GM08714 (cell line): Measurements from ENCODE around the gene FRMD3.
"Not testable (repeated sequence)": the region's sequence is repeated elsewhere in the genome, so short reads cannot be mapped to it uniquely, and the experiment has no call there.

Source experiments
- H3K4me3 ChIP-seq: fragments of 200-500 bp; sonication (Bioruptor generic); 2 replicates; pipeline ENCODE4 v1.5.1; 2014; ENCODE audit warnings: mild to moderate bottlenecking, low read length, inconsistent platforms
- ZNF274 ChIP-seq: IDR thresholded peaks from 2 replicates; pipeline ENCODE4 v1.6.1; 2012; ENCODE audit warnings: mild to moderate bottlenecking, low read depth, low read length

FRMD3 gene

DNA sequence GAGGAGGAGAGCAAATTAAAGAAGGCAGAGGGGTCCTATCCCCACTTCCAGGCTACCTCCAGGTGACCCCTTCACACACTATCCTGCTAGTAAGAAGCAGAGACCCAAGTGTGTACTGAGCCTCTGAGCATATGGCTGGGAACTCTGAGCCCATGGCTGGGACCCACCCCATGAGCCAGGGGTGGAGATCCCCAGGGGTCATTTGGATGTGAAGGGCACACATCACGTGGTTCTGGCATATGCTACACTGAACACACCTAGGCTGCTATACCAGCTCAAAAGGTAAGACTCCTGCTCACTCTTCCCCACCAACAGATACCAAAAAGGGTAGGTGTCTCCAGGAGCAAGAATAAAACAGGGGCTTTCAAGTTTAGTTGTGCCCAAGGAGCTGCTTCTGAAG is 149.9 kb downstream of the FRMD3 start:
- no peak overlapping the region for H3K4me3 ChIP-seq

DNA sequence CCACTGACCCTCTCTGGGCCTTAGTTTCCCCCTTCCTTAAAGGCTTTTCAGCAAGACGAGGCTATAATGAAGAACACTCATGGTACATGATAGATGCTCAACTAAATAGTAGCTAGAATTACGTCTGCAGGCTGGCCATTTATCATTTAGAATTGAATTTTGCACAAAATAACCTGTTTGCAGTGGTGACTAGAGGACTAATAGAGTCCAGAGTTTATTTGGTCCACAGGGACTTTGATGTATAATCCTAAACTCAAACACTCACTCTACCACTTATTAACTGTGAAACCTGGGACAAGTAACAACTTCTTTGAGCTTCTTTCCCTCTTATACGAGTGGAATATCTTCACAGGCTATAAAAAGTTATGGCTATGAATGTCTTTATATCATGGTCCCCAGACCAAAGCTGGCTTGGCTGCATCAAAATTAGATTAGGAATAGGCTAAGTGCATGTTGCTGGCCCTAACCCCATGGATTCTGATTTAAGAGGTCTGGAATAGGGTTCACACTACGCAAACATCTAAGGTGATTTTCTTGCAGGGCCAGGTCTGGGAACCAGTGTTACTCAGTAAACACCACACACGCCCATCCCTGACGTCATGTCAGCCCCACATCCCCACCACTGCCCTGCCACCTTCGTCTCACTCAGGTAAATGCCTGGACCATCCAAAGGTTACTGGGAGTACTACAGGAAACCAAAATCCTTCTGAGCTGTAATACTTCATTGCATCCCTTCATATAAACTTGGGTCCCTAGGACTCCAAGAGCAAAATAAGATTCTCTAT is 150.6 kb downstream of the FRMD3 start:
- no peak overlapping the region for H3K4me3 ChIP-seq
- TF ChIP-seq ZNF274: no peak

More for the DNA sequence above, 149.9 kb downstream of the FRMD3 start:
- TF ChIP-seq ZNF274: no peak

DNA sequence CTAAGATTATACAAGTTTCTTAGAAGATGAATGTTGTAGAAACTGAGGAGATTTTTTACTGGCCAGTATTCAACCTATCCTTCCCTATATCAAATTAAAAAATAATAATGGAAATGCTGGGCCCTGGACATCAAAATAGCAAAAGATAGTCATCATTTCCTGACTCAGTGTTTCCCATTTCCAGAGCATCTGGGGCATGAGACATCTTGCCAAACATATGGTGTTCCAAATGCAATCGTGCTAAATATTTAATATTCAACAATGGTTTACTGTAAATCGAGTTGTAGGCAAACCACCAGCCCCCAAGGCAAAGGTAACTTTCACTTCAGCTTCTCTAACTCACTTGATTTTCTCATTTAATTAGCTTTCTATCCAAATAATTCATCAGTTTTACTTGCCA is 152.9 kb downstream of the FRMD3 start:
- no peak for TF ChIP-seq ZNF274
- no peak overlapping the region for H3K4me3 ChIP-seq

DNA sequence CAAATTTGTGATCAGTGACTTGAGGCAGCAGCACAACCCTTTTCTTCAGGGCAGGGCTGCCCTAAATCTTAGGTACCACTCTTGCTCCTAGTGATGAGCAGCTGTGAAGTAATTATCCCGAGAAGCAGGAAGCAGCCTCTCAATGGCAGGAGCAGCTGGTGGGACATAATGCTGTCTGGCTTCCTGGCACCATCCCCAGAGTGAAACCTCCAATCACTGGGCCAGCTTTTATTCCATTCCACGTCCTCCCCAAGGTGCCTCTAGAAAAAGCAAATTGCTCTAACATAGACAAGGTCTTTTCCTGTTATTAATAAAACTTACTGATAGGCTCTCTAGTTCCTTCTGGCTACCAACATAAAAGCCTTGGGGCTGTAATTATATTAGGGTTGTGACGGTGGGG is 154.0 kb downstream of the FRMD3 start:
- TF ChIP-seq ZNF274: no peak
- no peak overlapping the region for H3K4me3 ChIP-seq

DNA sequence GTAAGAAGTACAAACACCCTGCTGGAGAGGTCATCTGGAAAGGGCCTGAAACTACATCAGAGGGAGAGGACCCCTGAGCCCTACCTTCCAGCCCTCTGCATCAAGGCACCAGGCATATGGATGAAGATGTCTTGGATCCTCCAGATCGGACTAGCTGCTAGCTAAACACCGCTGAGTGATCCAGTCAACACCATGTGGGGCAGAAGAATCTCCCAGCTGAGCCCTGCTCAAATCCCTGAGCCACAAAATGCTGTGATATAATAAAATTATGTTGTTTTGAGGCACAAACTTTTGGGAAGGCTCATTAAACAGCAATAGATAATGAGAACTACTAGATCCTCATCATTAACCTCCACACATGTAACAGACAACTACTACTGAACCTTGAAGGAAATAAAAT is 155.2 kb downstream of the FRMD3 start:
- TF ChIP-seq ZNF274: no peak
- H3K4me3 ChIP-seq: no peak overlapping the region

DNA sequence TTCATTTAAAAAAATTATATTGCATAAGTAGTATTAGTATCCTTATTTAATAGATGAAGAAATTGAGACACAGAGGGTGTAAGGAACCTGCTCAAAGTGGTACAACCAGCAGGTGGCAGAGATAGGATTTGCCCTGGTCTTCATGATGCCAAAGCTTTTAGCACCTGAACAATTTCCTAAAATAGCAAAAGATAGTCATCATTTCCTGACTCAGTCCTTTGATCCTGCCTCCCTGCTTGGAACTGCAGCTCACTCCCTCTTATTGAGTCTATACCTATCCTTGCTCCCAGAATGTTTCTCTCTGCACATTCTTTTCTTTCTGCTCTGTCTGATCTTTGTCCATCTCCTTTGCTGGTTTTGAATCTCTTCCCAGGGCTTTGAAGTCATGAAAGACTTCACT is 155.8 kb downstream of the FRMD3 start:
- H3K4me3 ChIP-seq: no peak overlapping the region
- TF ChIP-seq ZNF274: no peak

DNA sequence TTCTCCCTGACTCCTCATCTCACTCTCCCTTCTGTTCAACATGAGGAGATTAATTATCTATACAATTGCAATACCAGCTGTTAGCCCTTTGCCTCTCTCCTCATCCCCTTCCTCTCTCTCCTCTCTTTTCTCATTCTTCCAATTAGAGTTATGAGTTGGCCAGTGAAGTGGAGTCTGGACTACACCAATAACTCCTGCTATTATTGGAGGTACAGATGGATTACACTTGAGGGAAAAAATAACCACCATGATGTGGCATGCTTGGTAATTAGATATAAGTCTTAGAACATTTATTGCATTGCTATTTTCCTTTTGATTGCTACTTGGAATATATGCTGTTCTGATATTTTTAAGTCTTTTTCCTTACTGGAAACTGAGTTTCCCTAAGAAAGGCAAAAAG is 159.2 kb downstream of the FRMD3 start:
- TF ChIP-seq ZNF274: no peak
- H3K4me3 ChIP-seq: no peak overlapping the region

DNA sequence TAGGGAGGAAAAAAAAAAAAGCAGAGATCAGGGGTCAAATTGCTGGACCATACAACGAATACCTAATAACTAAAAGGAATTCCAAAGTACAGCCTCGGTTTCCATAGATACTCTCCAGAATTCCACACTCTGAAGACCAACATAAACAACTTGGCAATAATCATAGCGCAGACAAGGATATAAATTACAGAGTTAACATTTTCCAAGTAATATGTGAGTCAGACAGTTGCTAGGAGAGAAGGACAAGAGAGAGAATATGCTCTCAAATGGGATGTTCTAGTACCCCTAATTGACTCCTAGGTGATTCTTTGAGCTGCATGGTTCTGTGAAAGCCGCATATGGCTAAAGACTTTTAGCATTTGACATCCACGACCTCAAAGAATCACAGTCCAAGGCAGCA is 165.2 kb downstream of the FRMD3 start:
- no peak overlapping the region for H3K4me3 ChIP-seq
- no peak for TF ChIP-seq ZNF274

DNA sequence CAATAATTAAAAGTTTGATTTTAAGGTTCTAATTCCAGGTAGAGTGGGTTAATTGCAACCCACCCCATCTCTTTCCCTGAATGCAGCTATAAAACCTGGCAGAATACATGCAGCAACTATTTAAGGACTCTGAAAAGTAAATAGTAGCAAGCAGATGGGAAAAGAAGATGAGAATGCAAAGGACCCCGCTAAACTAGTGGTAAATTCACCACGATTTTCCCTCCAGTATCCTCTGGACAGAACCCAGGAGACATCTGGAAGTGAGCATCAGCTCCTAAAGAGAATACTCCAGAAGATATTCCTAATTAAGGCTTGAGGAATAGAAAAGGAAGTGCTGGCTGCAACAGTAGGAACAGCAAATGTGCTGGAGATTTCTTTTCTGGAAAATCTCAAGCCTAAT is 170.9 kb downstream of the FRMD3 start:
- TF ChIP-seq ZNF274: no peak
- no peak overlapping the region for H3K4me3 ChIP-seq

DNA sequence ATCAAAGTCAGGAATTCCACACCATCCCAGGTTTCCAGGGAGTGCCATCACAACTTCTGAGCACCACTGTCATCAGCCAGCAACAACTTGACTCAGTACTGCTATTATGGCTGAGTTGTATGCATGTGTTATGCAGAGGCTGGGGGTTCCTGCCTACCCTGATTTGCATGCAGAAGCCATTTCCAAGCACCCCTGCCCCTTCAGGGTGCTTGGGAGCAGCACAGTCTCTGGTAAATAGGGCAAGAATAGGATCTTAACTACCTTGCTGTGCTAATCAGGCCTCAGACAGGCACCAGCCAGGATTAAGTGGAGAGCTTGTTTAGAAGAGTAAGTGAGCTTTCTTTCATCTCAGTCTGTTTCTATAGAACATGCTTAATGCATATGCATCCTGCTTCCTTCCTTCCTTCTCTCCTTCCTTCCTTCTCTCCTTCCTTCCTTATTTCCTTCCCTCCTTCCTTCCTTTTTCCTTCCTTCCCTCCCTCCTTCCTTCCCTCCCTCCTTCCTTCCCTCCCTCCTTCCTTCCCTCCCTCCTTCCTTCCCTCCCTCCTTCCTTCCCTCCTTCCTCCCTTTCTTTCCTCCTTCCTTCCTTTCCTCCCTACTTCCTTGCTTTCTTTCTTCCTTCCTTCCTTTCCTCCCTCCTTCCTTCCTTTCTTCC is 175.7 kb downstream of the FRMD3 start:
- TF ChIP-seq ZNF274: no peak
- no peak overlapping the region for H3K4me3 ChIP-seq

DNA sequence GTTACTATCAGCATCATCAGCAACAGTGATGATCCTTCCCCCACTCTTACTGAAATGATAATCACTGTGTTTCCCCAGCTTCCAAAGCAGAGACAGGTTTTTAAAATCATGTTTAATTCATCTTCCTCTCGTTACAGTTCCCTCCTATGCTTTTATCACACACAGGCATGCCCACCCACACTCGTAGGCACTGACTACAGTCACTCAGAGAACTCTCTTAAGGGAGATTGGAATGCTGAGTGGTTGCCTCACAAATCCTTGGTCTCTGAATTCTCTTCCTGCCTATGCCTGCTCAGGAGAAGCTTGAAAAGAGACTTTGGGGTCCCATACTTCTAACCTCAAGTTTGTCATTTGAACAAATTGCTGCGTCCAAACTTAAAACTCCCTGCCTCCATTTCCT is 179.2 kb downstream of the FRMD3 start:
- no peak overlapping the region for H3K4me3 ChIP-seq
- TF ChIP-seq ZNF274: no peak

DNA sequence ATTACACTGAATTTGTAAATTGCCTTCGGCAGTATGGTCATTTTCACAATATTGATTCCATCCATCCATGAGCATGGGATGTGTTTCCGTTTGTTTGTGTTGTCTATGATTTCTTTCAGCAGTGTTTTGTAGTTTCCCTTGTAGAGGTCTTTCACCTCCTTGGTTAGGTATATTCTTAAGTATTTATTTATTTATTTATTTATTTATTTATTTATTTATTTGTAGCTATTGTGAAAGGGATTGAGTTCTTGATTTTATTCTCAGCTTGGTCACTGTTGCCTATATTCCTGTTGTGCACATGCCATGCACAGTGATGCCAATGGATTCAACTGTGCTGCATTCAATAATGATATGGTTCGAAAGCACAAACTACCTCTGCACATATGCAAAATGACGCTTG is 179.7 kb downstream of the FRMD3 start:
- H3K4me3 ChIP-seq: not testable (repeated sequence)

DNA sequence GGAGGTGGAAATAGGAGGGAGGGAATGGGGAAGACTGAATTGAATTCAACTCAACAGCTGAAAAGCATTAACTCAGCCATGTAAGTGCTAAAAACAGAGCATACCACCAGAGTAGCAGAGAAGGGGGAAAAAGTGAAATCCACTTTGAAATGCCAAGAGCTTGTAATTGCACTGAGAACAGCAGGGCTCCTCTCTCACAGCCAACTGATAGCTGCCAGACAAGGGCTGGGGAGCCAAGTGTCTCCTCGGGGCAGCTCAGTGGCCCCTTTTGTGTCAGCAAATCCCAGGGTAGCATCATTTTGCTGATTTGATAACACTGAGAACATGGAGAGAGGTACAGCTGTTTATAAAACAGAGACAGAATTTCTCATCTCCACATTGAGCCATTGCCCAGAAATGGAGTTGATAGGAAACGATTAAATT is 182.5 kb downstream of the FRMD3 start:
- H3K4me3 ChIP-seq: no peak overlapping the region
- no peak for TF ChIP-seq ZNF274

DNA sequence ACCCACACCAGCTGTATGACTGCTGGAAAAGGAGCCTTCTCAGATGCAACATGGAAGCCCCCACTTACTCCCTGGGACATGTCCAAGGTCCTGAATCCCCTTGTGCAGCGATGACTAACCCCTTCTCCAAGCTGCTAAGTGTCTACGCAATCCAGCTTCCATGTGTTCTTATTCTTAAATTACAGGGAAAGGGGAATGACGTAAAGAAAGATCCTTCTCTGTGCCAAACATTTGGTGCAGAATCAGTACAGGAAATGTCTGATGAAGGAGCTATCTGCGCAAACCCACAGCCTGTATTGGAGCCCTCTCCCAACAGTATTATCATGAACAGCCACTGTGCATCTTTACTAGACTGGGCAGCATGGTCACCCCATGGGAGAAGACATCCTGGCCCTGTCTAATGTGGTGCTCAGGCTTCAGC is 183.2 kb downstream of the FRMD3 start:
- no peak for TF ChIP-seq ZNF274
- no peak overlapping the region for H3K4me3 ChIP-seq

DNA sequence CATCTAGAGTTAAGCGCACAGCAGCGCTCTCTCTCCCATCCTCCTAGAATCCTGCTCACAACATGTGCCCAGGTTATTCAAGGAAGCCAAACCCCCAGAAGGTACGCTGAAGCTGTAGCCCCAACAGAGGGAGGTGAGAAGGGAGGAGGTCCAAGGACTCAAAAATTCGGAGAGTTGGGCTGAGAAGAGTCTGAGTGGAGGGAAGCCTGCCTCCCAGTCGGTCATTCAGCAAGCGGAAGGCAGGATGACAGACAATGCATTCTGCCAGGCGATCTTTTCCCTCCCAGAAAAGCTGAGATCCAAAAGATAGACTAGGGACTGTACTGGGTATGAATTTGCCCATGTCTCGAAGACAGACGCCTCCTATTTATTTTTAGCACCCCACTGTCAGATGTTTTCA is 189.2 kb downstream of the FRMD3 start:
- no peak overlapping the region for H3K4me3 ChIP-seq
- TF ChIP-seq ZNF274: no peak

DNA sequence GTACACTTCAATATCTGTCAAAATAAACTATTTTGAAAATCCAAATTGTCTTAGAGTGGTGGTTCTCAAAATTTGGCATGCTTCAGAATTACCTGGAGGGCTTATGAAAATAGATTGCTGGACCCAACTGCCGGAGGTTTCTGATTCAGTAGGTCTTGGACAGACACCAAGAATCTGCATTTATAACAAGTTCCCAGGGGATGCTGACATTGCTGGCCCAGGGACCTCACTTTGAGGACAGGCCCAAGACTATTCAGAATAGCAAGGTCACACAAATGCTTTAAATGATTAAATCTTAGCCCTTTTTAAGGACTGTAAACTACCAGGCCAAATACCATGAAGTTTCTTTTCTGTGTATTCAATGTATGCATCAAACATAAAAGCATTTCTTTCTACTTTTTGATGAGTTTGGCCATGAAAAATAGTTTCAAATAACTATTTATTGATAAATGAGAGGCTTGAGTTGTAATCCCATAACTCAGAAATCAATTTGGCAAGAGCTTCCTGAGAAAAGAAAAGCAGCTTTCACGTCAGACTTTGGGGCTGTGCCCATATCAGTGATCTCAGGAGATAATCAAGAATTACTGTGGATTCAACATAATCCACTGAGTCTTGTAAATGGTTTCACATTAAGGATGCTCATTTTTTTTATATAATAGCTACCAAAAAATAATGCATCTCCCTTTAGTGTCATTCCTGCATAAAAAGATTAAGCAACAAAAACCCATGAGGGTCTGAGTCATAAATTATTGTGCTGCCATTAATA is 191.4 kb downstream of the FRMD3 start:
- no peak for TF ChIP-seq ZNF274
- H3K4me3 ChIP-seq: no peak overlapping the region
